WI38 (cell line): ENCODE data around the gene RNF223.

Experiments used
- H3K4me3 ChIP-seq: 2 replicates; pipeline ENCODE4 v1.5.1; 2011; ENCODE audit warnings: low read depth, mild to moderate bottlenecking, control low read depth, low read length
- CTCF ChIP-seq: IDR thresholded peaks from 2 replicates; pipeline ENCODE4 v1.5.1; 2012; ENCODE audit warnings: low read depth, mild to moderate bottlenecking, control low read depth, low read length

RNF223 gene

GRCh38 chr1:1021920-1022259 lies 52.2 kb downstream of the RNF223 start:
- no peak overlapping the region for H3K4me3 ChIP-seq
- no peak for TF ChIP-seq CTCF

GRCh38 chr1:1021010-1021919 lies 52.8 kb downstream of the RNF223 start:
- peak overlapping the region; percentile 68 for H3K4me3 ChIP-seq
- TF ChIP-seq CTCF, result no peak
